ENCODE measurements around the gene DESI2.

GRCh38 chr1:244709476-244710368 is 56.8 kb downstream of the DESI2 start:
- TF ChIP-seq CTCF (IDR thresholded peaks at IDR 0.05), result no peak
- no peak for TF ChIP-seq POLR2A (IDR thresholded peaks at IDR 0.05)
